ENCODE measurements around the gene FEZF2.

The FEZF2 gene

GRCh38 chr3:62373215-62373614 lies at the start of gene FEZF2:
Gene FEZF2, minus strand, starts transcription at chr3:62373550. Its CDS starts 682 bp downstream, at chr3:62372868.
- DNase-seq (ENCODE audit: extremely low read depth, low read depth), result no peak
- TF ChIP-seq, protein P1, sequence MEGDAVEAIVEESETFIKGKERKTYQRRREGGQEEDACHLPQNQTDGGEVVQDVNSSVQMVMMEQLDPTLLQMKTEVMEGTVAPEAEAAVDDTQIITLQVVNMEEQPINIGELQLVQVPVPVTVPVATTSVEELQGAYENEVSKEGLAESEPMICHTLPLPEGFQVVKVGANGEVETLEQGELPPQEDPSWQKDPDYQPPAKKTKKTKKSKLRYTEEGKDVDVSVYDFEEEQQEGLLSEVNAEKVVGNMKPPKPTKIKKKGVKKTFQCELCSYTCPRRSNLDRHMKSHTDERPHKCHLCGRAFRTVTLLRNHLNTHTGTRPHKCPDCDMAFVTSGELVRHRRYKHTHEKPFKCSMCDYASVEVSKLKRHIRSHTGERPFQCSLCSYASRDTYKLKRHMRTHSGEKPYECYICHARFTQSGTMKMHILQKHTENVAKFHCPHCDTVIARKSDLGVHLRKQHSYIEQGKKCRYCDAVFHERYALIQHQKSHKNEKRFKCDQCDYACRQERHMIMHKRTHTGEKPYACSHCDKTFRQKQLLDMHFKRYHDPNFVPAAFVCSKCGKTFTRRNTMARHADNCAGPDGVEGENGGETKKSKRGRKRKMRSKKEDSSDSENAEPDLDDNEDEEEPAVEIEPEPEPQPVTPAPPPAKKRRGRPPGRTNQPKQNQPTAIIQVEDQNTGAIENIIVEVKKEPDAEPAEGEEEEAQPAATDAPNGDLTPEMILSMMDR (IDR thresholded peaks at IDR 0.05; ENCODE audit: low read depth, low read length), result no peak

GRCh38 chr3:62421207-62421606 lies 47.9 kb upstream of the FEZF2 start:
- no peak for DNase-seq (ENCODE audit: extremely low read depth, low read depth)
- TF ChIP-seq, protein P1 (IDR thresholded peaks at IDR 0.05; ENCODE audit: low read depth, low read length), result no peak

- TF ChIP-seq, protein P1 (IDR thresholded peaks at IDR 0.05; ENCODE audit: low read depth, low read length), result no peak
- DNase-seq (ENCODE audit: extremely low read depth, low read depth), result no peak
Measured at GRCh38 chr3:62416144-62416543, 42.8 kb upstream of the FEZF2 start.

DNA sequence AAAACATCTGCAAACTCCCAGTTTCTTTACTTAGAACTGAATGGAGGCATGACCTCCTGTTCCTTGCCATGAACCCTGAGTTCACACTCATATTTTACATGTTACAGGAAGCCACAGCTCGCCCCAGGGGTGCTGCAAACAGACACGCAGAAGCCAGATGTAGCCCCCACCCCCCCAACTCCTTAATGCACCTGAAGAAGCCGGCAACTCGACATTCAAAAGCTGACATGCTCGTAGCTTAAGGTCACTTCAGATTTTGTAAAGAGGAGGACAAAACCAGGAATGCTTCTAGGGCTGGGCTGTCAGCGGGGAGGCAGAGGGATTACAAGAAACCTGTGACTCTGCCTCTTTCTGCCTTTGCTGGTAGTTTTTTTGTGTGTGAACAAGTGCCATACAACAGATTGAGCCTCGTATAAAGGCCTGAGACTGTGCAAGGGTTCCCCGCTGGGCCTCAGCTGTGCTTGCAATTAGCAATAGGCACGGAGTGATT lies 42.0 kb upstream of the FEZF2 start:
- DNase-seq (ENCODE audit: extremely low read depth, low read depth), result no peak
- TF ChIP-seq, protein P1 (IDR thresholded peaks at IDR 0.05; ENCODE audit: low read depth, low read length), result no peak

DNA sequence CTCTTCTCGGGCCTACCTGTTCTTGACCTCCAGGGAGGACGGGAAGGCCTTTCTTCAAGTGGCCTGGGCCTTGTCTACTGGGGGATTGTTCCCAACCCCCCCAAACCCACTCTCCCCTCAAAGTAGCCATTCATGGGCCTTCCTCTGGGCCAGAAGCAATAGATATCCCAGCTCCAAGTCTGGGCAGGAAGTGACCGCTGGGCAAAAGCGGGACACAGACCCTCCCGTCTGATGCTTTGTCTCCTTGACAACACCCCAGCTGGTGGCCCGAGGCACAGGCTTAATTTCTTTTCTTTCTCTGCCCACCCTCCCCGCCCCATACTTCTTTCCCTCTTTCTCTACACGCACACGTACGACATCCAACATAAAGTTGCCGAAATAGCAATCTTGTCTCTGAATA lies 41.4 kb upstream of the FEZF2 start:
- TF ChIP-seq, protein P1 (IDR thresholded peaks at IDR 0.05; ENCODE audit: low read depth, low read length), result no peak

GRCh38 chr3:62413687-62414086 lies 40.3 kb upstream of the FEZF2 start:
- no peak for DNase-seq (ENCODE audit: extremely low read depth, low read depth)
- TF ChIP-seq, protein P1 (IDR thresholded peaks at IDR 0.05; ENCODE audit: low read depth, low read length), result no peak

More for the DNA sequence above, 41.4 kb upstream of the FEZF2 start:
- no peak for DNase-seq (ENCODE audit: extremely low read depth, low read depth)

DNA sequence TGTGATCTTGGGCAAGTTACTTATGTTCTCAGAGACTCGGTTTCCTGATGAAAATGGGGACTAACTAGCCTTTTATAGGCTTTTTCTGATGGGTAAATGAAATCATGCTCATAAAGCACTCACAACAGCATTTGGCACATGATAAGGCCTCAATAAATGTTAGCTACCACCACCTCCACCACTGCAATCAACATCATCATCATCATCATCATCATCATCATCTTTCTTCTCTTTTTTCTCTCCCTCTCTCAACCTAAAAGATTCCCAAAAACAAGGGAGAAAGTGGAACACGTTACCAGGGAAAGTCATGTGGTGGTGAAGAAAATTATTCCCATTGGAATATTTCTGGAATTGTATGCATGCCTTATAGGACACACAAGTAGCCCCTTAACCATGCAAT lies 33.6 kb upstream of the FEZF2 start:
- no peak for DNase-seq (ENCODE audit: extremely low read depth, low read depth)
- TF ChIP-seq, protein P1 (IDR thresholded peaks at IDR 0.05; ENCODE audit: low read depth, low read length), result no peak

Data from AG09319 (cell line).